Coronary artery (tissue), 2 donors: ENCODE measurements around the gene LHB.
A peak's percentile ranks its signal among the peaks of the same experiment; 100 is the strongest.

Experiments
- DNase-seq: peaks from one replicate; pipeline ENCODE4 v3.0.0-alpha.2; 2017; ENCODE audit warnings: low spot score
- H3K27ac ChIP-seq, 2 donors: fragments of 200-600 bp; sonication (generic); one replicate each; pipeline ENCODE4 v1.5.1; 2016 to 2019
- H3K4me3 ChIP-seq: fragments of 200-600 bp; sonication (generic); 2 replicates; pipeline ENCODE4 v1.5.1; 2016; ENCODE audit warnings: mild to moderate bottlenecking, moderate library complexity
- CTCF ChIP-seq: fragments of 200-600 bp; sonication (generic); IDR thresholded peaks from one replicate; pipeline ENCODE4 v1.5.1; 2019; ENCODE audit warnings: antibody characterized with exemption

Gene LHB

DNA sequence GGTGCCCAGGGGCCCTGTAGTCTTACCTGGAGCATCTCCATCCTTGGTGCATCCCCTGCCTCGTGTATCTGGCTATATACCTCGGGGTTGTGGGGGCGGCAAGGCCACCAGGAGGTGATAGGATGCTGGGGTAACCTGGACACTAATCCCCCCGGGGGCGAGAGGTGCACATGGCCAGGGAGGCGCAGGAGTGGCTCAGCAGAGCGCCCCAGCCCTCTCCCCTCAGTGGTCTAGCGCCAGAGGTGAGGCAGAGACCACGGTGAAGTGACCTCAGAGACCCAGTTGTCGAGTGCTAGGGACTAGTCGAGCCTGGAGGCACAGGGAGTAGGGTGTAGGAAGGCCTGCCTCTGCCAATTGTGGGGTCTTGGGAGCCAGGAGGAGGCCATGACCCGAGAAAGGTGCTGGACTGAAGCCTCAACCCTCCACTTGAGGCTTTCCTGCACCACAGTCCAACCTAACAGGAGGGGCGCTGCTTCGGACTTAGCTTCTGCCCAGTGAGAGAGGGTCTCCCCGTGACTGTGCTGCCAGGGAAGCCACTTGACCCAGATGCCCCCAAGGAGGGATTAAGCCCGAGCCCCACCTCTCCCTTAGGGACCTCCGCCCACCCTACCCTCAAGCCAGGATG, at the start of gene LHB:
Gene LHB, minus strand, starts transcription at position 51 of the 625 bp plus-strand sequence. Its CDS starts 10 bp downstream, at position 41.
- no peak for TF ChIP-seq CTCF
- Histone ChIP-seq H3K4me3 (peak within 1 kb of the TSS; percentile 71), H3K27ac (no peak within 1 kb of the TSS)
- DNase-seq: no peak

DNA sequence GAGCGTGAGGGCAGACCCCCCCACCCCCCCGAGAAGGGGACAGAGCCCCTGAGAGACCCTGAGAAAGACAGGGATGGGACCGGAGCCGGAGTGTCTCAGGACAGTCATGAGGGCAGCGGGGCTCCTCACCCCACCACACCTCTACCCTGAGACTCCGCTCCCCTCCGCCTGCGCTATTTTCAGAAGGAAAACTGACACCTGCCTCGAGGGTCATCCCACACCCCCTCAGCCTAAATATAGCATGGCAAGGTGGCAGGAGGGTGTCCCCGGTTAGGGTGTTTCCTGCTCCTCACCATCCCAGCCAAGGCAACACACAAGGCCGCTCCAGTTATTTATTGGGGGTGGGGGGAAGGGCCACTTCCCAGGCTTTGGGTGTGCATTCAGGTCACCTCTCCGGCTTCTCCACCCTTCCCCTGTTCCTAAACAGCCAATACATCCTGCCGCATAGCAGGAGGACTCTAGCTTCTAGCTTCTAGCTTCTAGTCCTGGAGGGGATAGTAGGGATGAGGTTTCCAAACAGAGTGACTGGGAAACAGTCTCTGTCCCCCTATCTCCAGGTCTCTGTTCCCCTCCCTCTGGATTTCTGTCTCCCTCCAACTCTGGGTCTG, 49.1 kb upstream of the LHB start:
- H3K27ac ChIP-seq: no peak overlapping the region
- no peak for DNase-seq
- TF ChIP-seq CTCF: no peak
- H3K4me3 ChIP-seq: no peak overlapping the region

- H3K4me3 ChIP-seq: peak within 1 kb of the TSS; percentile 55
- DNase-seq: no peak
- no peak within 1 kb of the TSS for H3K27ac ChIP-seq
- TF ChIP-seq CTCF: no peak
Measured at GRCh38 chr19:49064768-49065611, 48.1 kb upstream of the LHB start, which contains the start of gene NTF4. NTF4 (minus strand) TSS chr19:49064818; CDS start chr19:49061997, 2,821 bp downstream.

- Histone ChIP-seq H3K27ac (no peak overlapping the region), H3K4me3 (no peak overlapping the region)
- no peak for TF ChIP-seq CTCF
- DNase-seq: no peak
Measured at GRCh38 chr19:49064029-49064629, 47.2 kb upstream of the LHB start.

- H3K4me3 ChIP-seq: no peak overlapping the region
- TF ChIP-seq CTCF: no peak
- no peak for DNase-seq
Measured at GRCh38 chr19:49061445-49061844, 44.6 kb upstream of the LHB start.

DNA sequence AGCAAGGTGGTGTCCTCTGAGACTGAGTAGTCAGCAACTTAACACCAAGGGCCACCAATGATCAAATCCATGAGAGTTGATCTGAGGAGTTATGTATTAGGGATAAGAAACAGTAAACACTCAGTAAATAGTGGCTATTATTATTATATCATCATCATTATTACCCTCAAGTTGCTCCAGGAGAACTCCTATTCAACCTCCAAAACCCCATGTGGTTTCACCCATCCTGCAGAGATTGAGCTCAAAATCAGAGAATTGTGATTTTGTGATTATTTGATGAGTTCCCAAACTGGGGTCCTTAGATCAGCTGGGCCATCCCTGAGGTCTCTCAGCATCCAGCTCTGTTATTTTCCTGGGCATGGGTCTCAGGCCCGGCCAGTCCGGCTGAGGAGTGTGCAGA, 44.1 kb upstream of the LHB start:
- Histone ChIP-seq H3K4me3 (no peak overlapping the region), H3K27ac (no peak overlapping the region)
- no peak for DNase-seq
- no peak for TF ChIP-seq CTCF

More at GRCh38 chr19:49061445-49061844, 44.6 kb upstream of the LHB start:
- no peak overlapping the region for H3K27ac ChIP-seq
